HG03196 (cell line): ENCODE data around the gene EXOC2.
"Not testable (repeated sequence)": the region's sequence is repeated elsewhere in the genome, so short reads cannot be mapped to it uniquely, and the experiment has no call there.

Experiments used
- ATAC-seq: cut with Tn5 transposase; IDR thresholded peaks from one replicate; pipeline ENCODE4 v1.9.1; 2021; ENCODE audit not compliant: unreplicated experiment

The EXOC2 gene

GRCh38 chr6:633611-634010 is 59.3 kb downstream of the EXOC2 start:
- ATAC-seq, result no peak

DNA sequence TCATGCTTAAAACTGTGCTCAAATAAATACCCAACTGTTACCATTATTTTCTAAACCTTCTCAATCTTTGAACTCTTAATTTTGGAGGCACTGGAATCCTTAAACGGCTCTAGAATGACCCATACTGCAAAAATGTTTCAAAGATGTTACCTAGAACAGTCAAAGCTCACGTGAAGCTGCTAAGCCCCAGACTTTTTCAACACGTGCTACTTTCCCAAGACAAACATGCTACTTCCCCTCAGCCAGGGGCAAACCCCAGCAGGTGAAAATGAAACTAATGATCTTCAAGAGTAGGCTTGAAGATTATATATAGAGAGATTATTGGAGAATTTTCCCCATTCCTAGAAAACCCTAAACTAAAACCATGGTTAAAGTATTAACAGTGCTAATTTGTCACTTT is 64.2 kb downstream of the EXOC2 start:
- no peak for ATAC-seq

- no peak for ATAC-seq
Observed at GRCh38 chr6:626236-626635, 66.7 kb downstream of the EXOC2 start.

- ATAC-seq, result no peak
Observed at GRCh38 chr6:624979-625378, 68.0 kb downstream of the EXOC2 start.

DNA sequence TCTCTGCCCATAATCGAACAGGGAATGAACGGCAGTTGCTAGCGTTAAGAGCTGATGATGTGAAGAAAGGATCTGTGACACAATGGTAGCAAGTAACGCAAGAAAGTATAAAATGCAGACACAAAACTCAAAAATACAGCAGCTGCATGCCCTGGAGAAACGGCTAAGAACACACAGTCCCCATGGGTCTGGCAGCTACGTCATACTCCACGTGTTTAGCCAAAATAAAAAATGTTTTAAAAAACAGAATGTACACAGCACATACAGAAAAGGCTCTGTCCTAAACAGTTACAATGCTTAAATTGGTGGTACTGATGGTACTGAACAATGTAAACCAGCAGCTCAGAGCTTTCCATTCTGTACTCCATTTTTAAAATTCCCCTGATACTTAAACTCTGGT is 70.5 kb downstream of the EXOC2 start:
- no peak for ATAC-seq

DNA sequence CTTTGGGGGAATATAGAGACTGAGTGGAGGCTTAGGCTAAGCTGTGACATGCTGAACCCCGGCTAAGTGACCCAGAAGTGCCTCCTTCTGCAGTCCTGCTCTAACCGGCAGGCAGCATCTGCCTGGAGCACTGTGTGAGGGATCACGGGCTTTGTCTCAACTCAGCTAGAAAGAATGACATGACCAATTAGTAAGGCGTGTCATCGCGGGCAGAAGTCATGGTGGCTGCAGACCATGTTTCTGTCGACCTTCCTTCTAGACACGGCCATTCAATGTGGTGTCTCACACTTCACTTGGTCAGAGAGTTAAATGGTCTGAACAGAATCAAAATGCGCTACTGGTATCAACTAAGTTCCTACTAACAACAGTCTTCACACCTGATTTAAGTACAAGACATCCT is 71.0 kb downstream of the EXOC2 start:
- no peak for ATAC-seq

DNA sequence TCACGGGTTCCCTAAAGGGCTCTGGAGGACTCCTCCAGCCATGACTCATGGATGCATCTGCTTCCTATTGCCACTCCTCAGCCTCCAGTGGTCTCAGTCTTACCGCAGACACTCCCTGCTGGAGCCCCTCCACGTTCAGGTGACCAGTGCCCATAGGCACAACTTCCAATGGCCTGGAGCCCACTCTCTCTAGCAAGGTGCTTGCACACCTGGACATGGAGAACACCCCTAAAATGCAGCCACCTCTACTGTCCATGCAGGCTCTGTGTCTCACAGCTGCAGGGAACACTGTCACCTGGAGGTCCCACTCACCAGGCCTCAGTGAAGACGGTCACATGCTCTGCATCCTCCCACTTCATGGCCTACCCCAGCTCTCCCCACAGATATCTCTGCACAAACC is 72.0 kb downstream of the EXOC2 start:
- no peak for ATAC-seq

DNA sequence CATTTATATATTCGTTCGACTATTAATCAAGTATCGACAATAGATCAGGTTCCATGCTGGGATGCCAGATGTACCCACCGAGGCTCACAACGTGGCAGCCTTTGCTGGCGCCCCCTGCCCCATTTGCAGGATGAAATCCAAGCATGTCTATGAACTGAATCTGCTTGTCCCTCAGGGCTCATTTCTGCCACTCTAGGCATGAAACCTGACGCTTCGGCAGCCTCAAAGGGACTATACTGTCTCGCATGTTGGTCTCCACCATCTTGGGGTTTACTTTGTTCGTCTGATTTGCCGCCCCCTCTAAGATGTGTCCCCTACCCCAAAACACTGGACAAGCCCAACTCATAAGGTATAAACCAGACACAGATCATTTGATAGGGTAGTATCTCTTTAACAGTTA is 72.8 kb downstream of the EXOC2 start:
- ATAC-seq, result no peak

GRCh38 chr6:617456-618100 is 75.4 kb downstream of the EXOC2 start:
- ATAC-seq, result no peak

DNA sequence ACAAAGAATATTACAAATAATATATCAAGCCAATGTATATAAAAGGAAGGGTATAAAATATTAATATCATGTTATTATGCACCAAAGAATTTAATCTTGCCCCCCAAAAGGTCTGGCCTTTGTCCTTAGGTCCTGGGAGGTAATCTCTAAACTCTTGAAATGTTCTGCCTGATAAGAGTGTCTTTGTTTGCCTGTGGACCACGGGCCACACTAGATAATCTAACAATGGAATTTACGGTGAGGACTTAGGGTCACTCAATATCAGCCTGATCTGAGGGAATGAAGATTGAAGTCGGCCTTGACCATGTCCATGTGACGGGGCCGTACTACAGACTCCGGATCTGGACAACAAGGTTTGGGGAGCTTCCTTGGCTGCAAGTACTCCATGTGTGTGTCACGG is 79.0 kb downstream of the EXOC2 start:
- ATAC-seq, result no peak

DNA sequence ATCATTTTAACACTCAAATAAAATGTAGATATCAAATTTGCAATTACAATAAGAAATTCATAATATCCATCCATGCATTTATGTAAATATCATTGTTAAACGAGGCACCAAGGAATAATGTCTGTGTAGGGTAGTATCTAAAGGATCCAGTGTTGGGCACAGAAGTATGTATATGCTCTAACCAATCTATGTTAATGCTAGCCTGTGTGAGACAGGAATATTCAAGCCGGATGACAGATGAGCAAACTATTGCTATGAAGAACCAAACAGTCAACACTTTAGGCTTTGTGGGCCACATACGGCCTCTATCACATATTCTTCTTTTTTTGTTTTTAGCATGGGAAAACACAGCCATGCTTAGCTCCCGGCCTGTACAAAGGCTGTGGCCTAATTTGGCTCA is 81.0 kb downstream of the EXOC2 start:
- ATAC-seq, result no peak

GRCh38 chr6:610882-611281 is 82.1 kb downstream of the EXOC2 start:
- ATAC-seq, result no peak

GRCh38 chr6:609905-610304 is 83.0 kb downstream of the EXOC2 start:
- ATAC-seq, result no peak

GRCh38 chr6:606829-607379 is 86.0 kb downstream of the EXOC2 start:
- no peak for ATAC-seq

- ATAC-seq, result not testable (repeated sequence)
Observed at GRCh38 chr6:605895-606294, 87.0 kb downstream of the EXOC2 start.

DNA sequence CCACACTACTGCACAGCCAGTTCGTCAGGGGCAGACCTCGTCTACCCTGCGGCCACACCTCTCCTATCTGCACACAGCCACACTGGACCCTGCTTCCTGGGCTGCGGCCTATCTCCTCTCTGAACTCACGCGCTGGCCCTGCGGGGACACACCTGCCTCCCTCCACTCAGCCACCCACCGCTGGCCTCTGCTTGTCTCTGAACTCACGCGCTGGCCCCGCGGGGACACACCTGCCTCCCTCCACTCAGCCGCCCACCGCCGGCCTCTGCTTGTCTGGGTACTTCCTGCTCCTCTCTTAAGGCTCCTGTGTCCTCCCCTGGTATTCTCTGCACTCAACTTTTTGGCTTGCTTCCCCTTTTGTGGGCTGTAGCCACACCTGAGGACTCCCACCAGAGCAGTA is 88.4 kb downstream of the EXOC2 start:
- no peak for ATAC-seq

GRCh38 chr6:603265-603664 is 89.7 kb downstream of the EXOC2 start:
- ATAC-seq, result no peak

DNA sequence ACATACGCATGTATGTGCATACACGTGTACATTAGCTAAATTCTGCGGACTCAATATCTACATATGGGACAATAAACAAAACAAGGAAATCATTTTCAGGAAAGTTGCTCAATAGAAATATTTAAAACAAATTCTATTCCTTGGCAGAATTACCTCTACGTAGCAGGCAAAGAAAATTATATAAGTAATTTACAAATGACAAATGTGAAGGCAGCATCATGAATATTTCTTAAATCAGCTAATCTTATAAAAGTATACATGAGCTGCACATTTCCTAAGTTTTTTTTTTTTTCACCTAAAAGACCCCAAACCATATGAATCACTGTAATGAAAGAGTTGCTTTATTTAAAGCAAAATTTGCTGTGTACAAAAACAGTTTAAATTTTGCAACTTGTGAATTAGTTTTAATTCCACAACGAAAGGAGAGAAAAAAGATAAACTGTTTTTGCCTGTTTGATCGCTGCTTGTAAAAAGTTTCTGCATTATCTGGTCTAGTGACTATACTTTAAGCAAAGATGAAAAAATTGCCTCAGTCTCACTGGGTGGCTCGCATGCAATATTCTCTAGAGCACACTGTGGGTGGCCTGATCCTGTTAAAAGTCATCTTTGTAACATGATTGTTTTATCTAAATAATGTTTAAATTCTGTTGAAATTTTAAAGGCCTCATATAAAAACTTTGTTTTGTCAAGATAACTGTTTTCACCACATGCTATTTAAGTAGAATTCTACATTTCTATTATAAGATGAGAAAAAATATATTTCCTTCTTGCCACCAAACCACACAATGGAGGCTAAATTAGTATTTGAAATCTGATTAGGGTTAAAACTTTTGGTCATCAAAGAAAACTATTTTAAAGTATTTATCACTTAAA is 93.1 kb downstream of the EXOC2 start:
- no peak for ATAC-seq

GRCh38 chr6:593907-594212 is 99.1 kb downstream of the EXOC2 start:
- no peak for ATAC-seq

- no peak for ATAC-seq
Observed at GRCh38 chr6:593139-593906, 99.6 kb downstream of the EXOC2 start.

GRCh38 chr6:589090-589489 is 103.8 kb downstream of the EXOC2 start:
- no peak for ATAC-seq

DNA sequence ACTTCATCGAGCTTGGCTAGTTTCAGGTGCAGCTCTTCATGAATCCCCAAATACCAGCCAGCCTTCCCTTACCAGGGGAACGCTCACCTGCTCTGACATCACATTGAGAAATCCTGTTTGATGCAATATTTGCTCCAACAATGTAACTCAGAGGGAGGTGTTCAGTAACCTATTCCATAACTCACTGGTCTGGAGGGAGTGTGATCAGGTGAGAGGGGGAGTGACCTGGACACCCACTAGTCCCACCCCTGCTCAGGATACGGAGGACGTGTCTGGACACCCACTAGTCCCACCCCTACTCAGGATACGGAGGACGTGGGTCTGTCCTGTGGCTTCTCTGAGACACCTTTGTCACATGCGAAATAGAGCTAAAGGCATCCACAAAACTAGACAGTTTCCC is 106.4 kb downstream of the EXOC2 start:
- ATAC-seq, result no peak
